Panc1 (cell line): ENCODE data around the gene C15orf62. TPM values are rescaled to one million over a fixed set of nuclear protein-coding genes. Genes with fewer than 3 reads are reported as not detected.

Source experiments
- ATAC-seq: fragments of 200-7000 bp; cut with Tn5 transposase; 2 replicates; pipeline ENCODE4 v1.9.1; 2020; ENCODE audit warnings: mild to moderate bottlenecking, moderate library complexity
- BruUV-seq: library from RNA; stranded (reverse); fragments of 400-500 nt; replicated peaks from 2 replicates; lab custom pipeline; 2021; lab: Mats Ljungman, UMichigan
- CTCF ChIA-PET: fragments of 300-600 bp; sonication (Branson Sonifier 250); formaldehyde crosslinking; loops from one replicate; lab custom pipeline; 2022; ENCODE audit warnings: antibody characterized with exemption; lab: Charles Lee
- POLR2A ChIA-PET: fragments of 300-600 bp; sonication (Branson Sonifier 250); formaldehyde crosslinking; loops from one replicate; lab custom pipeline; 2022; ENCODE audit warnings: antibody characterized with exemption; lab: Charles Lee
- DNase-seq: peaks from one replicate; pipeline ENCODE4 v3.0.0-alpha.2; 2010; ENCODE audit warnings: low read depth, low spot score
- H3K27ac ChIP-seq: 2 replicates; pipeline ENCODE4 v1.5.1; 2011; ENCODE audit warnings: mild to moderate bottlenecking, low read length, inconsistent platforms
- H3K27me3 ChIP-seq: fragments of 200-500 bp; sonication (Bioruptor generic); 2 replicates; pipeline ENCODE4 v1.6.0; 2014; ENCODE audit warnings: low read length, inconsistent platforms; ENCODE audit not compliant: control insufficient read depth, insufficient read depth
- H3K36me3 ChIP-seq: fragments of 200-500 bp; sonication (Bioruptor generic); 2 replicates; pipeline ENCODE4 v1.5.1; 2014; ENCODE audit warnings: inconsistent platforms, mild to moderate bottlenecking, low read length, moderate library complexity; ENCODE audit not compliant: control insufficient read depth, insufficient read depth
- H3K4me1 ChIP-seq: 2 replicates; pipeline ENCODE4 v1.5.1; 2011; ENCODE audit warnings: inconsistent platforms, mild to moderate bottlenecking, low read length, moderate library complexity; ENCODE audit not compliant: control insufficient read depth, insufficient read depth
- H3K4me3 ChIP-seq, 2 experiments: 2 replicates each; pipeline ENCODE4 v1.5.1; 2011 to 2012; ENCODE audit warnings: low read depth in 2 of 2, low read length in 2 of 2, mild to moderate bottlenecking in 2 of 2, inconsistent platforms in 1 of 2, moderate library complexity in 1 of 2
- H3K9me3 ChIP-seq: fragments of 200-500 bp; sonication (Bioruptor generic); 2 replicates; pipeline ENCODE4 v1.5.1; 2014; ENCODE audit warnings: low read depth, mild to moderate bottlenecking, inconsistent platforms, low read length, moderate library complexity; ENCODE audit not compliant: control insufficient read depth, insufficient read depth
- POLR2AphosphoS5 ChIP-seq: IDR thresholded peaks from 2 replicates; pipeline ENCODE4 v1.6.1; 2012; ENCODE audit warnings: mild to moderate bottlenecking, low read depth, low read length, moderate library complexity
- REST ChIP-seq, 2 experiments: IDR thresholded peaks; 2 replicates each; pipeline ENCODE4 v1.6.1; 2011 to 2012; ENCODE audit warnings: low read depth in 2 of 2, control low read depth in 1 of 2, low read length in 1 of 2, mild to moderate bottlenecking in 1 of 2, moderate library complexity in 1 of 2; ENCODE audit not compliant: insufficient read depth in 1 of 2
- SIN3A ChIP-seq: IDR thresholded peaks from 2 replicates; pipeline ENCODE4 v1.6.1; 2012; ENCODE audit warnings: low read depth, mild to moderate bottlenecking, low read length, moderate library complexity, borderline replicate concordance; ENCODE audit not compliant: insufficient read depth
- TCF7L2 ChIP-seq: IDR thresholded peaks from 2 replicates; pipeline ENCODE4 v1.6.1; 2011; ENCODE audit warnings: mild to moderate bottlenecking, low read depth, low read length, inconsistent platforms
- in situ Hi-C: cut with HindIII; loops from 2 replicates; pipeline ENCODE4 v1.10.0; 2016; ENCODE audit warnings: low sequenced_read_pairs, low pct_unique_long_range_greater_than_20kb
- intact Hi-C: fragments of 100-400 bp; cut with micrococcal nuclease; formaldehyde crosslinking; loops from one replicate; pipeline ENCODE4 v1.10.0; 2022; ENCODE audit not compliant: unreplicated experiment
- total RNA-seq: library from RNA; stranded (reverse); gene quantifications from one replicate; pipeline ENCODE4 v1.2.1, GENCODE V29; 2021; ENCODE audit not compliant: unreplicated experiment
- TF ChIP-seq, protein P1 (sequence below): fragments of 450-650 bp; IDR thresholded peaks from 2 replicates; pipeline ENCODE4 v1.5.1; 2017; ENCODE audit warnings: mild to moderate bottlenecking

C15orf62 gene
- total RNA-seq, 1 experiment from 2014 or later = 0.33 TPM

DNA sequence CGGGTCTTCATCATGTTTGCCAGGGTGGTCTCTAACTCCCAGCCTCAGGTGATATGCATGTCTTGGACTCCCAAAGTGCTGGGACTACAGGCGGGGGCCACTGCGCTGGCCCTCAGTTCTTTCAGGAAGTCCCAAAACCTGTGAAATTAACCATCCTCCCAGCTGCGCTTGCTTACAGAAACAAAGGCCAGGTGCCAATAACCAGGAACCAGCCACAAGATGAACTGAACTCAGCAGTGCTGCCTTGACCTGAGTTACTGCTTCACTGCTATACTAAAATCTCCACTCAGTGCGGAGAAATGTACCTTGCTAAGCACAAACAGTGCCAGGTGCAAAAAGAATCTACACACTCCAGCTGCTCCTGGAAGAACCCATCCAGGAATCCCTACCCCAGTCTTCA, 9.8 kb upstream of the C15orf62 start:
- no peak overlapping the region for H3K4me3 ChIP-seq
- H3K27me3 ChIP-seq = no peaks in the 10 kb centered on the region
- H3K4me1 ChIP-seq = peaks cover 21% of the 10 kb centered on the region
- POLR2A ChIA-PET = no interaction called here
- no peak for ATAC-seq
- intact Hi-C loops (no loop called here), in situ Hi-C loops (no loop called here)
- CTCF ChIA-PET = no interaction called here
- TF ChIP-seq POLR2AphosphoS5 = no peak
- TF ChIP-seq, protein P1, sequence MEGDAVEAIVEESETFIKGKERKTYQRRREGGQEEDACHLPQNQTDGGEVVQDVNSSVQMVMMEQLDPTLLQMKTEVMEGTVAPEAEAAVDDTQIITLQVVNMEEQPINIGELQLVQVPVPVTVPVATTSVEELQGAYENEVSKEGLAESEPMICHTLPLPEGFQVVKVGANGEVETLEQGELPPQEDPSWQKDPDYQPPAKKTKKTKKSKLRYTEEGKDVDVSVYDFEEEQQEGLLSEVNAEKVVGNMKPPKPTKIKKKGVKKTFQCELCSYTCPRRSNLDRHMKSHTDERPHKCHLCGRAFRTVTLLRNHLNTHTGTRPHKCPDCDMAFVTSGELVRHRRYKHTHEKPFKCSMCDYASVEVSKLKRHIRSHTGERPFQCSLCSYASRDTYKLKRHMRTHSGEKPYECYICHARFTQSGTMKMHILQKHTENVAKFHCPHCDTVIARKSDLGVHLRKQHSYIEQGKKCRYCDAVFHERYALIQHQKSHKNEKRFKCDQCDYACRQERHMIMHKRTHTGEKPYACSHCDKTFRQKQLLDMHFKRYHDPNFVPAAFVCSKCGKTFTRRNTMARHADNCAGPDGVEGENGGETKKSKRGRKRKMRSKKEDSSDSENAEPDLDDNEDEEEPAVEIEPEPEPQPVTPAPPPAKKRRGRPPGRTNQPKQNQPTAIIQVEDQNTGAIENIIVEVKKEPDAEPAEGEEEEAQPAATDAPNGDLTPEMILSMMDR = no peak
- TF ChIP-seq SIN3A = no peak
- no peak for TF ChIP-seq TCF7L2
- TF ChIP-seq REST (IDR thresholded peaks at IDR 0.05; ENCODE audit: insufficient read depth in 1 of 2, low read depth in 2 of 2, low read length in 1 of 2) = no peak
- DNase-seq = no peak
- H3K36me3 ChIP-seq = no peaks in the 10 kb centered on the region; the same call in 1 of the 2 replicates
- BruUV-seq = no TSS peak
- no peaks in the 10 kb centered on the region for H3K9me3 ChIP-seq
- no peak overlapping the region for H3K27ac ChIP-seq

GRCh38 chr15:40762919-40763800, 6.6 kb upstream of the C15orf62 start:
- POLR2A ChIA-PET = interaction anchor here (1.0 kb wide), 1 partner anchor 132 kb away, joined by 3 read pairs; no protein-coding TSS in a partner anchor

More at GRCh38 chr15:40762919-40763800, 6.6 kb upstream of the C15orf62 start:
- Histone ChIP-seq H3K9me3 (no peaks in the 10 kb centered on the region), H3K36me3 (no peaks in the 10 kb centered on the region), H3K27ac (peak overlapping the region; percentile 88), H3K4me3 (peak overlapping the region; percentile 56 to 77), H3K27me3 (no peaks in the 10 kb centered on the region), H3K4me1 (peaks cover 34% of the 10 kb centered on the region)
- intact Hi-C loops (no loop called here), in situ Hi-C loops (no loop called here)
- no peak for TF ChIP-seq SIN3A
- peak; percentile 29; the same call in 1 of the 2 replicates for TF ChIP-seq TCF7L2
- DNase-seq (no peak), ATAC-seq (peak; percentile 40)
- BruUV-seq = no TSS peak
- CTCF ChIA-PET = interaction anchor here (1.2 to 1.7 kb wide), 2 partner anchors 17 to 129 kb away, joined by 4 to 5 read pairs; no protein-coding TSS in a partner anchor
